GM12872 (cell line): ENCODE measurements around the gene WIPF2.

Experiments
- CTCF ChIP-seq: IDR thresholded peaks from 3 replicates; pipeline ENCODE4 v1.5.1; 2011; ENCODE audit warnings: low read depth, mild to moderate bottlenecking, low read length, moderate library complexity; ENCODE audit not compliant: insufficient read depth

WIPF2 gene

GRCh38 chr17:40312893-40313667 lies 94.0 kb downstream of the WIPF2 start:
- TF ChIP-seq CTCF, result no peak

GRCh38 chr17:40313668-40314583 lies 94.8 kb downstream of the WIPF2 start:
- TF ChIP-seq CTCF, result no peak

GRCh38 chr17:40314584-40314956 lies 95.5 kb downstream of the WIPF2 start:
- no peak for TF ChIP-seq CTCF

- TF ChIP-seq CTCF, result no peak
These were observed 96.1 kb downstream of the WIPF2 start for GRCh38 chr17:40315206-40315605.

- TF ChIP-seq CTCF, result no peak
These were observed 96.8 kb downstream of the WIPF2 start for GRCh38 chr17:40315678-40316570.

- no peak for TF ChIP-seq CTCF
These were observed 97.7 kb downstream of the WIPF2 start for GRCh38 chr17:40316571-40317344.
